NCI-H1436 treated with DMSO at 0.1 percent for 48 hours (cell line): ENCODE measurements around the gene RMDN2.
"Not testable (repeated sequence)": the region's sequence is repeated elsewhere in the genome, so short reads cannot be mapped to it uniquely, and the experiment has no call there.

Experiments
- DNase-seq: peaks from one replicate; lab custom pipeline; 2025; lab: John Stamatoyannopoulos, UW

The RMDN2 gene

DNA sequence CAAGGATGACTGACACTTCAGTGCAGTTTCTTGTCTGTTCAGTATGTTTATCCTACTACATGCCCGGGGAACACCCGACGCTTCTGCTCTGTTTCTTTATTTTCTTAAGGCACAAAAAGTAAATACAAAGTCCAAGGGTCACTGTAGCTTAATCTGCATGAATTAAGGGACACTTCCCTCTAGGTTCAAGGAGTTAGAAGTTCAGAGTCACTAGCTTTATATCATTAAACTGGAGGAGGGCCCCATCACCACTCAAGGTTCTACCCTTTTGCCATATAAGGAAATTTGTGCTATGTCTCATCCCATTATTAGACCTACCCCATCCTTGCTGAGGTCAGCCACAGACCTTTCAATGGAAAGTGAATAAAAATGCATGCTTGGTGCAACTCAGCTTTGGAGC, 27.6 kb upstream of the RMDN2 start:
- DNase-seq: no peak

DNA sequence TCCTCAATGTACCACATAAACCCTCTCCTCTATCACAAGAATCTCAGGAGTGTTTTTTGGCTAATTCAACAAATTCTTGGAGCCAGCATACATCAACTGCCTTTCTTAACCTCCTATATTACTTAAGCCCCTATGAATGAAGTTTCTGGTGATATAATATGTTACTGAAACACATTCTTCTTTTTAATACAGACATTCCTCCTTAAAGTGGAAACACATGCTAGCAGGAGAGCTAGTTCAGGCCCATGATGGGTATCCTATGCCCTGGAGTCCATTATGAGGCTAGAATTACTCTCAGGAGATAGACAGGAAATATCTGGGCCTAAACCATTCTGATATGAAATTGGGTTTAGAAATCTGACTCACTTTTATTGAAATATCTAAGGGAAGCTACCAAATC, 26.6 kb upstream of the RMDN2 start:
- DNase-seq: no peak

DNA sequence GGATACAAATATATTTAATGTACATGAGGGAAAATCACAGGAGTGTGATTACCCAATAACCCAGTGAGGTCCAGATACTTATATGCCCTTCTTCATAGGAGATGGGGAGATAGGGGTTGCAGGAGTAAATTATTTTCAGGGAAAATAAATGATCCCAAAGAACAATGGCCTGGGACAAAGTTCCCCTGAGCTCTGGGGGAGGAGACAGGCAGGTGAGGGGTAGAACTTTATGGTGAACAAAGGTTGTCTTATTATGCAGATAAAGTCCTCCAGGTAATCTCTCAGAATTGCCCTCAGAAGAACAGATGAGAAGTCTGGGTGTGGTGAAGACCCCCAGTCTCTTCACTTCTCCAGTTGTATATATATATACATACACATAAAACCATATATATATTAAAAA, 22.1 kb upstream of the RMDN2 start:
- no peak for DNase-seq

DNA sequence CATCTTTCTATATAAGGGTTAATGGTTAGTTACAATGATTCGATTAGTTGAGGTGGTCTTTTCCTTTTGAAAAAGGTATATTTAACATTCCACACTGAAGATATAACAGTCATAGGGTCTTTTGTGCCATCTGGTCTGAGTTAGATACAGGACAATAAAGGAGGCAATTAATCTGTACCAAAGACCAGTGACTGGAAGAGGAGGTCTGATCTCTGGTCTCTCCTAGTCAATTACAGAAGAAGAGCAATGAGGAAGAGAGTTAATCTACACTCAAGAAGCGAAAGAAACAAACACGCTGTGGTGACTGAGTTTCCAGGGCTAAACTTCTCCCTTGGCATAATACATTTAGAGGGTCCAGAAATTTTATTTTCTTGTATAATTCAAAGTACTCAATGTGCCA, 20.7 kb upstream of the RMDN2 start:
- no peak for DNase-seq

DNA sequence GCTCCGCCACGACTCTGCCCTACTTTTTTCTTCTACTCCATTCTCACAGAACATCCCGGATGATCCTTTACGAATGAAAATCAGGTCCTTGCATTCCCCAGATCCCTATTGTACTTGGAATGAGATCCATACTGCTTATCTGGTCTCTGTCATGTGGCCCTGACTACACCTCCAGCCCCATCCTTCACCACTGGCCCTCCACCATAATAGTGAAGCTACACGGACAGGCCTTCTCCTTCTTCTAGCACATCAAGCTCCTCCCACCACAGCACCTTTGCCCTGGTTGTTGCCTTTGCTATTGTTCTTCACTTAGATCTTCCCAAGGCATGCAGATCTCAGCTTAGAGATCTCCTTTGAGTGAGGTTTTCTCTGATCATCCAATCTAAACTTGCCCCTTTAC, 20.1 kb upstream of the RMDN2 start:
- no peak for DNase-seq

DNA sequence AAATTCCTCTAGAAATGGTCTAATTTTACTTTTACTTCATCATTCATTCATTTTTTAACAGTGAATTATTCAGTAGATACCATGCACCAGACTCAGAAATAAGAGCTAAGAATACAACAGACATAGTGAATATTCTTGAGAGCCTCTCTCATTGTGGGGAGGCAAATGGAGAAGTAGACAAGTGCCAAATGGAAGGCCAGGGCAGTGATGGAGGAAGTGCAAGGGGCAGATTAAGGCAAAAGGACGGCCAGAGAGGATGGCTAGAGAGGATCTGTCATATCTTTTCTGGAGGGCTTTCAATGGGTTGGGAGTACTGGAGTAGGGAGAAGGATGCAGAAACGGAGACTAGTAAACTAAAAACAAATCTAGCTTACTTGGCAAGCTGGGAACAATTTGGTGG, 19.0 kb upstream of the RMDN2 start:
- no peak for DNase-seq

DNA sequence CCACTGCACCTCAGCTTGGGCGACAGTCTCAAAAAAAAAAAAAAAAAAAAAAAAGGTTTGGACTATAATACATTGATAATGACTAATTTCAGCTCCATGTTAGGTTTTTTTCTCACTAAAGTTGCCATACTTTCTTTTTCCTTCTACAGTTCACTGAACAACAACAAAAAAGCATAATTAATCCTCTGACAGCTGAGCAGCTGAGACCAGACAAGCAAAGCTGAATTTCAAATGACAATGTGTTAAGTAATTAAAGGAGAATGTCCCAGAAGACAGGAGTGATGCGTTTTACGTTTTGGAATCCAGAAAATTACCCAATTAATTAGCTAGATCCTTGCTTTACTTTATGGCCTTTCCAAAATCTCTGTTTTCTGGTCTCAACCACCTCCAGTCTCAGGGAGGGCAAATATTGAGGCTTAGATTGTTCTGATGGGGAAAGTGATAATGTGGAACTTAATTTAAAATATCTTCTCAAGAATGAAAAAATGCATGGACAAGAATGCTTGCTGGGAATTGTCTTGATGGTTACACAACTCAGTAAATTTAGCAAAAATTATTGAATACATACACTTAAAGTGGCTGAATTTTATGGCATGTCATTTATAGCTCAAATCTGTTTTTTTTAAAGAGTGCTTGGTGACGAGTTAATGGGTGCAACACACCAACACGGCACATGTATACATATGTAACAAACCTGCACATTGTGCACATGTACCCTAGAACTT, 17.4 kb upstream of the RMDN2 start:
- no peak for DNase-seq

DNA sequence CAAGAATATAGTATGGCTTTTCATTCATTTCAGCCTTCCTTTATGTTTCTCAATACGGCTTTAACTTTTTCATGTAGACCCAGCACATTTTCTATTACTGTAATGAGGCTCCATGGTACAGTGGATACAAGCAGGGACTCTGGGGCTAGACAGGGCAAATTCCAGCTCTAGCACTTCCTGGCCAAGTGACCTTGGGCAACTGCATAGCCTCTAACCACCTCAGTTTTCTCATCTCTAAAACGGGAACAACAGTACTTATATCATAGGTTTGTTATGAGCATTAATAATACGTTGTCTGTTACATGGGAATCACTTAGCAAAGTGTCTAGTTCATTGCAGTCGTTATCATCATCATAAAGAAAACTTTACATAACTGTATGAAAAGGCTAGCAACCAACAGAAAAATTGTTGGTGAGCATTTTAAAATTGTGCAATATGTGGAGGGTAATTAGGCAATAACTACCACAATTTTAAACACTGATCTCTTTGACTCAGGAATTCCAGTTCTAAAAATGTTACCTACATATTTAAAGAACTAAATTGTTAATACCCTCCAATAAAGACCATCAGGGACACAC, 13.7 kb upstream of the RMDN2 start:
- DNase-seq: no peak

DNA sequence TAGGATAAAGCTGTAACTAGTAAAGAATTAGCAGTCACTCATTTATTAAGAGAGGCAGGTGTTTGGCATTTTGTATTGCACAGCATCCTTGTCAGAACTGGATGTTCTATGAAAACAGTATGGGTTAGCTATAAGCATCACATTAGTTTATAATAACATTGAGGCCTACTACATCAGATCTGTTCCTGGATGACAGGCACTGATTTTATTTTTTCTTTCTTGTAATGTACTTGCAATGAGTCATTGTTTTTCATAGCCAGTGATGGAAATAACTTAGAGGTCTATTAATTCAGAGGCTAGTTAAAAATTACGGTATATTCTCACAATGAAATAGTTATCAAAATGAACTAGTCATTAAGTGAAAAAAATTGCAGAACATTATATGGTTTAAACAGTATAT, 13.0 kb upstream of the RMDN2 start:
- DNase-seq: no peak

DNA sequence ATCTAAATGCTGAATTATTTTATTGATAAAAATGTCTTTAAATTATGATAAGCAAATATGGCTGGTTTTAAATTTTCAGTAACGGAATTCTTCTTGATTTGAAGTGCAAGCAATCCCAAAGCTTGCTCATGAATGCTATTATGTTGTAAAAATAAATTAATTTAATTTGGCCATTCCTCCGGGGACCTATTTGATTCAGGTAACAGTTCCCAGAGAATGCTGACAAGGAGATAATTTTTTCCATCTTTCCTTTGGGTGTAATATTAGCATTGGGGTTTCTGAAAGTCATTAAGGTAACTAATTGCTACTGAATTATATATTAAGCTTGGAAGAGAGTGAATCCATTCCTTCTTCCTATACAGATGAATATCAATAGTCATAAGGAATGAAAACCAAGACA, 12.5 kb upstream of the RMDN2 start:
- DNase-seq: no peak

DNA sequence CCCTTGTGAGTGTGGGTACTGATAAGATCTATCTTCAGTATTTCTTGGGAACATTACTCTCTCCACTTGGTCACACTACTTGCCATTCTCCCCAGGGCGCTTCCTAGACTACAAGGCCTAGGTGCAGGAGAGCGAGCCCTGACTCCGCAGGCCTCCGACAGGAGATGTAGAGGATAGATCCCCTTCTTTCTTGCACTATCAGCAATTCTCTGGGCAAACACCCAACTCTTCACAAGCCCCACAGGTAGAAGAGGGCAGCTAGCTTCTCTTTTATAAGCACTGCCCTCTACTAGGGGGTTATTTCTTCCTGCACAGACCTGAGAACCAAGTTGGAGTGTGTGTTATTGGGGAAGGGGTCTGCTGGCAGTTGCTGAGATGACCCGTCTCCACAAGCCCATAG, 10.7 kb upstream of the RMDN2 start:
- no peak for DNase-seq

DNA sequence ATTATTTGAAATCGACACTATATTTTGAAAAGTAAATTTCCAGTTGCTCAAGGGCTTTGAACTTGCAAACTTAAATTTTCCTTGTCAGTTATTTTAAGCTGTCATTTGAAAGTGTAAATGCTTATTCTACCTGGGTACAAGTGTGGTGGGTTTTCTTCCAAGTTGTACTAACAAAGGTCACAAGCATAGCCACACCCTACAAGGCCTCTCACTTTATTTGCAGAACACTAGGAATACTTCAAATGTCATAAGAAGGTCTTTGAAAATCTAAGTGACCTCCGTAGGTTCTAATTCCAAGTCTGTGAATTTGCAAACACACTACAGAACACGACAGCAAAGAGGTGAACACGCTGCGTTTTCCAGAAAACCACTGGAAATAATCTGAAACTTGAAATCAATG, 9.3 kb upstream of the RMDN2 start:
- no peak for DNase-seq

DNA sequence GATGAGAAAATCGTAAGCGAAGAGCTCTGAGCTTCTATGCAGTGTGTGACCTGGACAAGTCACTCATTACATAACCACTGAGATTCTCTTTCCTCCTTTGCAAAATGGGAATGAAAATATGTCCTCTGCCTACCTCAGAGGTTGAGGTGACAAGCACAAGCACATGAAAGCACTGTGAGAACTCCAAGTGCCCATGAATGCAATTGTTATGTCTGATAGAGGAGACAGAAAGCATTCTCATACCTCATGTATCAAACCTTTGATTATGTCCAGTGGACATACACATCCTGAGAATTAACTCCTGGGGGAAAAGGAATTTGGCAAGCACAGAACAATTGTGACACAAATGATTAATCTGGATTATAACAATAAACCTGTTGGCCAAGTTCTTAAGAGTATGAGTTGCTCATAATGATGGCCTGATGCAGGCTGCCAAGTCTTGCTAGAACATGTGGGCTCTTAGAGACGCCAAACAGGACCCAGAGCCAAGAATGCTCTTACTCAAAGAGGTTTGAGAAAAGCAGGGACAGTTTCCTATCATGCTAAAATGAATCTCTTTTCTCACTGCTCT, 8.5 kb upstream of the RMDN2 start:
- no peak for DNase-seq

DNA sequence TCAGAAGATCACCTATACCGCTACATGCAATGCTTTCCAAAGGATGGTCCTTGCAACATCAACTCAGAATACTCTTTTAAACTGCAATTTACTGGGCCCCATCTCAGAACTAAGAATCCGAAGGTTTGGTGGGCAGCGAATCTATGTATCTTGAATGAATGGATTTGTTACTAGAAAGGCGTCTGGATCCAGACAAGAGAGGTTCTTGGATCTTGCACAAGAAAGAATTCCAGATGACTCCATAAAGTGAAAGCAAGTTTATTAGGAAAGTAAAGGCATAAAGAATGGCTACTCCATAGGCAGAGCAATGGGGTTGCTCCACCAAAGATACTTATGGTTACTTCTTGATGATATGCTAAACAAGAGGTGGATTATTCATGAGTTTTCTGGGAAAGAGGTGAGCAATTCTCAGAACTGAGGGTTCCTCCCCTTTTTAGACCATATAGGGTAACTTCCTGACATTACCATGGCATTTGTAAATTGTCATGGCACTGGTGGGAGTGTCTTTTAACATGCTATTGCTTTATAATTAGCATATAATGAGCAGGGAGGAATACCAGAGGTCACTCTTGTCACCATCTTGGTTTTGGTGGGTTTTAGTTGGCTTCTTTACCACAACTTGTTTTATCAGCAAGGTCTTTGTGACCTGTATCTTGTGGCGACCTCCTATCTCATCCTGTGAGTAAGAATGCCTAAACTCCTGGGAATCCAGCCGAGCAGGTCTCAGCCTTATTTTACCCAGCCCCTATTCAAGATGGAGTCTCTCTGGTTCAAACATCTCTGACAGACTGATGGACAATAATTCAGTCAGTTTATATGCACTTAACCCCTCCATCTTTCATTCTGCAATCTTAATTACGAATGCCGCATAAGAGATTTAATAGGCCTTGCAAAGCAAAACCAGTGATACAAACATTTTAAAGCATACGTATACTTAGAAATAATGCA, 7.5 kb upstream of the RMDN2 start:
- no peak for DNase-seq

DNA sequence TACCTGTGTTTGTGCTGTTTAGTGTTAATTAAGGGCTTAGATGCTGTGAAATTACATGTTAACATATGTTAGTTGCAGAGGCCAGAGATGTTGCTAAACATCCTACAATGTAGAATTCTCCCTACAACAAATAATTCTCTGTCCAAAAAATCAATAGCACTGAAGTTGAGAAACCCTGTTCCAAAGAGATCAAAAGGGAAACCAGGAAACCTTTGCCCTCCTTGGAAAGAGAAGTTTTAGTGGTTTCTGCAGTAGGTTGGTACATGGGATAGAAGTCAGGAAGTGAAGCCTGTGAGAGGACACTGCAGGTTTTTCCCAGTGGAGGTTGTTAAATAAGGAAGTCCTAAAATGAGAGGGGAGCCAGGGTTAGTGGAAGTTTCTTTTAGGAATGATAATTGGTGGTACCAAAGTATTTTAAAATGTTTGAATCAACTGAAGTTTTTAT, 6.3 kb upstream of the RMDN2 start:
- DNase-seq: no peak

DNA sequence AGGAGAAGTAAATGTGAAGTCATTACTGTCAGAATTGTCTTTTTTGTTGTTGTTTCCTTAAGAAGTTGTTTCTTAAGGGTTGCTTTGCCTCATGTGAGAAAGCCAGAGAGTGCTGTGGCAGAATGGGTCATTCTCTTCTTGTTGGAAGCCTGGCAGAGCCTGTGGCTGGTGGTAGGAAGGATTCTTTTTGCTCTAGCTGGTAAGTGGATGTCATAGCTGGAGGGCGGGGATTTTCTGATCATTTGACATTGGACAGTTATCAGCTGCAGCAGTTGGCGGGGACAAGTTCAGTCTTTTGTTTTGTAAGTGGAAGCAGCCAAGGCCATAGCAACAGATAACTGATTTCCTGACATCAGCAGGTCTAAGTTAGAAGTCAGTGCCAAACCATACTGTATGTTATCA, 5.5 kb upstream of the RMDN2 start:
- DNase-seq: no peak

DNA sequence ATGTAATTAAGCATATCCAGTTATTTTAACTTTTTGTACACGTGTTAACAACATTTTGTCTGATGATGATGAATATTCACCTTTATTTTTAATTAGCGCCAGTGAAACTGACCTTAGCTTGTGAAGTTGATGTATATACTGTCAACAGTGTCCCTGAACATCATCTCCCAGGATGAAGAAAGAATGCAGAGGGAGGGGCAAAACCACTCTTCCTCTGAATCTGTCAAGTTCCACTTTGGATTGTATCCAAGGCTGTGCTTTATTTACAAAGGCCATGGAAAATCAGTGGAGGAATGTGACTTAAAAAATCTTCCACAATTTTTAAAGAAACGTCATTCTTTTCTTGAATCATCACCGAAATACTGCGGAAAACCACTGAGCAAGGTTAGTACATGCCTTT, 4.5 kb upstream of the RMDN2 start:
- DNase-seq: no peak

DNA sequence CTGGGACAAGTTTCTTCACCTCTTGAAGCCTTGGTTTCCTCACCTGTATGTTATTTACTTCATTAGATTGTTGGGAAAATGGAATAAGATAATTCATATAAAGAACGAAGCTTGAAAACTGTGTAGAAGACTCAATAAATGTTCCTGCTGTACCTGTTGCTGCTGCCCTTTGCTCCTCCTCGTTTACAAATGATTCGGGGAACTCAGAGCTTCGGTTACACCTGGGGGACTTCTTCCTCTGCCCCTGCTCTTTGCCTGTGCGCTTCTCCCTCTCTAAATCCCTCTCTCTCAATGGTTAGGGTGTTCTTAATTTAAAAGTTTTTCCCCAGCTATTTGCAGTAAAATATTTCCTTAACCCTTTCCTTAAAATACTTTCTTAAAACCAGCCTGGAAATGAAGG, 3.3 kb upstream of the RMDN2 start:
- no peak for DNase-seq

DNA sequence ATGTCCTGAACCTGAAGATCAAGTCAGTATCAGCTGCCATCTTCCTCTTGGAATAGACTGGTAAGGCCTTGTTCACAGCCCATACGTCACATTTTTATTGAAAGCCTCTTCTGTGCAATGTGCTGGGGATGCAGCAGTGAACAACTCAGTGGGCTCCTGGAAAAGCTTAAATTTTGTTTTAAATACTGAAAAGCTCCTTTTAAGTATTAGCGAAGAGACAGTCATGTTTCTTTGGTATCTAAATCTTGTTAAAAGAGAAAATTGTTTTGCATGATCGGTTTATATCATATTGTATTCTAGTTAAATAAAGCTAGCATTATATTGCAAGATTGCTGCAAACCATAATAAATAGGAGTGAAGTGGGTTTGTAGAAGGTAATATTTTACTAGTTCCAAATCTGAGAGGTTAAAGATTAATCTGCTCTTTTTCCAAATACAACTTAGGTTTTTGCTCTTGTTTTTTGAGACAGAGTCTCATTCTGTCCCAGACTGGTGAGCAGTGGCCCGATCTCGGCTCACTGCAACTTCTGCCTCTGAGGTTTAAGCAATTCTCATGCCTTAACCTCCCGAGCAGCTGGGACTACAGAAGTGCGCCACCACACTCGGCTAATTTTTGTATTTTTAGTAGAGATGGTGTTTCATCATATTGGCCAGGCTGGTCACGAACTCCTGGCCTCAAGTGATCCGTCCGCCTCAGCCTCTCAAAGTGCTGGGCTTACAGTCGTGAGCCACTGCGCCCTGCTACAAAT, 1.6 kb upstream of the RMDN2 start:
- no peak for DNase-seq

DNA sequence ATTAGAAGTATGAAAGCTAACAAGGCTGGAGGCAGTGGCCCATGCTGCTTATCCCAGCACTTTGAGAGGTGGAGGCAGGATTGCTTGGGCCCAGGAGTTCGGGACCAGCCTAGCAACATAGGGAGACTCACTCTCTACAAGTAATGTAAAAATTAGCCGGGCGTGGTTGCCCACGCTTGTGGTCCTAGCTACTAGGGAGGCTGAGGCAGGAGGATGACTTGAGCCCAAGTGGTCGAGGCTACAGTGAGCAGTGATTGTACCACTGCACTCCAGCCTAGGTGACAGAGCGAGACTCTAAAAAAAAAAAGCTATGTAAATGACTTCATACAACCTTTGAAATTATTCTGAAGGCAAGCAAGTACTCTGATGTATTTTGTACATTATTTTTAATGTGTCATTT, 1.5 kb downstream of the RMDN2 start:
- DNase-seq: no peak

DNA sequence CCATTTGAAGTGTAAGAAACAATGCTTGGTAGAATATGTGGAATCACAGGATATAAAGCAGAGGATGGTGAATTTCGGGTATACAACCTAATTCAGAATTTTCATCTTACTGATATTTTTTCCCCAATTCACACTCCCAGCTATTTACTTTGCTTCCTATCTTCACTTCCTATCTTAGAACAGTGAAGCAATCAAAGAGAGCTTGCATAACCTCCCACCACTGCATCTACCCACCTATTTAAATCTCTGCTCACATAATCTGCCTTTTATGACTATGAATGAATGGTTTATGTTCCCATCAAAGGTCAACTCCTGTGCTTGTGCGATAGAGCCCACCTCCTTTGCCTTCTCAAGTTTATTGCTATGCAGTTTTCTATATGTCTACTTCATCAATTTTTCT, 3.3 kb downstream of the RMDN2 start:
- no peak for DNase-seq

DNA sequence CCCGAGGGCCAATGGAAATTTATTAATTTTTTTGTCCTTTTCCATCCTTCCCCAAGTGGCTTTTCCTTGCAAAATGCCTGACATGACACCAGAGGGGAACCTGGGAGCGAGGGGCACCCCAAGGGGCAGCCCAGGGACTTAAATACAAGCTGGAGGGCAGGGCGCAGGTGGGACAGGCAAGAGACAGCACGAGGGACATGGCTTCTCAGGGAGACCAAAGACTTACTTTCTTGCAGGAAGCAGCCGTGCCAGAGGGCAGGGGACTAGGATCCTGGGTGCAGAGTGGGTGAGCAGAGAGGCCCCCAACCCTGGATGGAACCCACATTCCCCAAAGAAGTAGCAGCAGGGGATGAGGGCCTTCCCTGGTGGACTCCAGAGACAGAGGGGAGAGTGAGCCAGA, 5.3 kb downstream of the RMDN2 start:
- not testable (repeated sequence) for DNase-seq
